AG10803 (cell line): ENCODE results near the gene PLCB1.

ENCODE experiments used
- DNase-seq: peaks from one replicate; pipeline ENCODE4 v3.0.0; 2010; ENCODE audit warnings: low read depth
- H3K4me3 ChIP-seq: 2 replicates; pipeline ENCODE4 v1.5.1; 2011; ENCODE audit warnings: mild to moderate bottlenecking, low read length, control low read depth
- TF ChIP-seq, protein P1 (sequence below): conservative IDR thresholded peaks from 2 replicates; pipeline ENCODE4 v1.5.1; 2011; ENCODE audit warnings: mild to moderate bottlenecking, low read length, control low read depth, inconsistent platforms

PLCB1 gene

DNA sequence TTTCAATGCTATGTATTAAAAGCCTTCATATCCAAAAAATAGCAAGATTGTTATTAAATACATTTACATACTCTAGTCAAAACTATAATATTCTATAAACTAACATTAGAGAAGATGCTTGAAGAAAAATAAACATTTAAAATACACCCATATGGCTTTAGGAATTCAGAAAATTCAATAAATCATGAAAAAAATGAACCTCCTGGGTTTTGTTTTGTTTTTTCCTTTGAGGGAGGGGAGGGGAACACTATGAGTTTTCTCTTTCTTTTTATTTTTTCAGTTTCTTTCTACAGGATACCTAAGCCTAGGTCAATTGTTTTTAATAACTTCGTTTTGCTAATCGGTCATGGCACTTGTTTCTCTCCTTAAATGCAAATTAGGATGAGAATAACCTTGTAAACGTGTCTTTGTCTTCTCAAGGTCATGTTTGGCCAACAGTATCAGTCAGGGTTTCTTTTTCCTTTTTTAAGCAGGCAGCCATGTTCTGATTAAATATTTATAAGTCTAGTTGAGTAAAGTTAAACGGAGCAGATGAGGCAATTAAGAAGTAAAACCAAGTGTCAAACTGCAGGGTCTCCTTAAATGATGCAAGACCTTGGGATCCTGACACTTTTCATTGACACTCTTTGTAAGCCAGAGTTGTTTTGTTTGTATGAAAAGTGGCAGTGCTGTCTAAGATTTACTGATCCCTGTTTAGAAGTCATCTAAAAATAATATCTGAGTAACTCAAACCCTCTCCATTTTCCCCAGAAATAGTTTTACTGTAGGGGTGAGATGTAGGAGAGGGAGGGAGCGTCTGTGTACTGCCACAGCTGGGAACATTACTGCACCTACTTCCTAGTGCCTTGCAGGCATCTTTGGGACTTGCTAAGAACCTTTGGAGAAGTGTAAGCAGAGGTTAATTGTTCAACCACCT lies 392.3 kb downstream of the PLCB1 start:
- no peak overlapping the region for H3K4me3 ChIP-seq

DNA sequence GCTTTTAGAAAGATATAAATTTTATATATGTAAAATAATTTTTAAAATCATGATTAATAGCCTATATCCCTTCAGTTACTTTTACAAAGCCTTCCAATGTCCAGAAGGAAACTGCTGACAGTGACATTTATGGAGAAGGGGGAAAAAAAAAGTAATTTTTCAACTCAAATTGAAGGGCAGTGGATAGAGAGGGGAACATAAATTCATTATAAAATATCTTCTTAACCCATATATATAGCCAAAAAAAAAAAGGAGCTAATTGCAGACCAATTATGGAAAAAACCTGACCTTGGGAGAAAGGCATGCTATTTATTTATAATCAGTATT lies 392.9 kb downstream of the PLCB1 start:
- TF ChIP-seq, protein P1, sequence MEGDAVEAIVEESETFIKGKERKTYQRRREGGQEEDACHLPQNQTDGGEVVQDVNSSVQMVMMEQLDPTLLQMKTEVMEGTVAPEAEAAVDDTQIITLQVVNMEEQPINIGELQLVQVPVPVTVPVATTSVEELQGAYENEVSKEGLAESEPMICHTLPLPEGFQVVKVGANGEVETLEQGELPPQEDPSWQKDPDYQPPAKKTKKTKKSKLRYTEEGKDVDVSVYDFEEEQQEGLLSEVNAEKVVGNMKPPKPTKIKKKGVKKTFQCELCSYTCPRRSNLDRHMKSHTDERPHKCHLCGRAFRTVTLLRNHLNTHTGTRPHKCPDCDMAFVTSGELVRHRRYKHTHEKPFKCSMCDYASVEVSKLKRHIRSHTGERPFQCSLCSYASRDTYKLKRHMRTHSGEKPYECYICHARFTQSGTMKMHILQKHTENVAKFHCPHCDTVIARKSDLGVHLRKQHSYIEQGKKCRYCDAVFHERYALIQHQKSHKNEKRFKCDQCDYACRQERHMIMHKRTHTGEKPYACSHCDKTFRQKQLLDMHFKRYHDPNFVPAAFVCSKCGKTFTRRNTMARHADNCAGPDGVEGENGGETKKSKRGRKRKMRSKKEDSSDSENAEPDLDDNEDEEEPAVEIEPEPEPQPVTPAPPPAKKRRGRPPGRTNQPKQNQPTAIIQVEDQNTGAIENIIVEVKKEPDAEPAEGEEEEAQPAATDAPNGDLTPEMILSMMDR = no peak
- no peak for DNase-seq

More for the DNA sequence above, 392.3 kb downstream of the PLCB1 start:
- TF ChIP-seq, protein P1 = no peak
- DNase-seq = no peak

DNA sequence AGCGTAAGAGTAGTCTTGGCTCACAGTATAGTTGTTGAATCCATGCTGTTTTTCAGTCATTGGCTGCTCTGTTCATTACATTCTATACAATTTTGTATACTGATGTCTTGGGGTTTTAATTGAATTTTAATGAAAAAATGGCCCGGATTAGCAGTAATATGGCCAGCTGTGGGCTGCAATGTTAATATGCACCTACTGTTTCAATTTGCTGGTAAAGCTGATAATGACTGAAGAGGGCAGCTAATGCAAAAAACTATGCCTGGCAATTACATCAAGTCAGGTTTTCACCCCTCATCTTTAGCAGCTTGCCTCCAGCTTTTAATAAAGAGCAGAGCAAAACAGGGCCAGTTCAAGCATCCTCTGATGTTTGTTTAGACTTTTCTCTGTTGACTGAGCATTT lies 394.5 kb downstream of the PLCB1 start:
- no peak for DNase-seq
- TF ChIP-seq, protein P1 = no peak
- H3K4me3 ChIP-seq = no peak overlapping the region

More for the DNA sequence above, 392.9 kb downstream of the PLCB1 start:
- no peak overlapping the region for H3K4me3 ChIP-seq

DNA sequence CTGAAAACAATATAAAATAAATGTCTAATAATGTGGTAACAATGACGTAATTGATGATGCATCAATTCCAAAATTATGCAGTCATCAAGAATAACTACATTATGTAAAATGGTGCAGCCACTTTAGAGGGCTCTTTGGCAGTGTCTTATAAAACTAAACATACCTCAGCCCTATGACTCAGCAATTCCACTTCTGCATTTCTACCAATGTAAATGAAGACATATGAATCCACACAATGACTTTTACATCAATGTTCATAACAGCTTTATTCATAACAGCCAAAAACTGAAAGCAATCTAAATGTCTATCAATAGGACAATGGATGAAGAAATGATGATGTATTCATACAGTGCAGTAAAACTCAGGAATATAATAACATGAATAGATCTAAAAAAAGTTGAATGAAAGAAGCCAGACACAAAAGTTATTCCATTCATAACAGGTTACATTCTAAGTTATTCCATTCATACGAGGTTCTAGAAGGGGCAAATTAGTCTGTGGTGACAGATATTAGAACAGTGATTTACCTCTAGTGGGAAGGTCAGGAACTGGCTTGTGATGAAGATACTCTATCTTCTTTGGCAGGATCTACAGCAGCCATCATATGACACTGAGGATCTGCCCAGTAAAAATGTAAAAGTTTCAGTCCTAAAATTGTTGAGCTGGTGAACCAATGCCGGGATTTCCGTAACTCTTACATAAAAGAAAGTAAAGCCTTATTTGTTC lies 396.1 kb downstream of the PLCB1 start:
- TF ChIP-seq, protein P1 = no peak
- peak; percentile 53 for DNase-seq
- no peak overlapping the region for H3K4me3 ChIP-seq

DNA sequence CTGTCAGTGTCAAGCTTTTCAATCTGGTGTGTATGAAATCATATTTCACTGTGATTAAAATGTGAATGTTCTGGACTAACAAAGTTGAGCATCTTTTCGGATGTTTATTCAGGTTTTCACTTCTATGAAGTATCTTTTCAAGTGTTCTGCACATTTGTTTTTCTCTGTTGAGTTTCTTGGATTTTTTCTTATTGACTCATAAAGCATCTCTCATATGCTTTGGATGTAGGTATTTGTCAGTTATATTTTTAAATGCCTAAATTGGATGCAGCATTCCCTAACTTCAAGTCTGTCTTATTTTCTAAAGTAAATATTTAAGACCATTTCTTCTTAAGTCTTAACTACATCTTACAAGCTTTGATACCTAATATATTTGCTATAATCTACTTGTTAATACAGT lies 398.0 kb downstream of the PLCB1 start:
- H3K4me3 ChIP-seq = no peak overlapping the region
- TF ChIP-seq, protein P1 = no peak
- peak; percentile 20 for DNase-seq

DNA sequence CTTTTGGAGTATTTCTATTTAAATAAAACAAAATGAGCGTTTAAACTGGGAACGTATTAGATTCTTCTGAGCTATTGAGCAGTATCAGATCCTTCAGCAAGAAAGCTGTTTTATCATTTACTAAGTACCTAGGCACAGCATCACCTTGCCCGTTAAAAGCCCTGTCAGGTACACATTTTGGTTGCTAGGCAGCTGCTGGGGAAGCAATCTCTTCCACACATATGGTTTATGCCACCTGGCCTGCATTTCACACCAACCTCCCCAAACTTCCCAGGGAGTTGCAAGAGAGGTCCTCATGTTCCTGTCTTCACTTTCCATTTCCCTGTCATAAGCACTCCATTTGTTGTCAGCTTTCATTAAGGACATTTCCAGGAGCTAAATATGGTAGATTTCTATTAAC lies 400.1 kb downstream of the PLCB1 start:
- DNase-seq = no peak
- H3K4me3 ChIP-seq = no peak overlapping the region
- TF ChIP-seq, protein P1 = no peak
